Right lobe of liver (tissue), 4 donors: ENCODE results near the gene CD209.

Experiments used
- POLR2A ChIP-seq: fragments of 450-650 bp; IDR thresholded peaks from one replicate; pipeline ENCODE4 v1.6.1; 2017; ENCODE audit warnings: antibody characterized with exemption, mild to moderate bottlenecking
- TF ChIP-seq, protein P1 (sequence below), 4 donors: fragments of 200-600 bp in 3 of 4; fragments of 450-650 bp in 1 of 4; IDR thresholded peaks; one replicate each; pipeline versions ENCODE4 v1.5.1 to v1.8.0; 2016 to 2022; ENCODE audit warnings: antibody characterized with exemption in 4 of 4, mild to moderate bottlenecking in 2 of 4
- donor health status: DM: no; HTN: no; CAD: no.
- donor health status: DM: no; HTN: no; CAD: no.
- donor health status: DM: no; HTN: yes; CAD: no.

DNA sequence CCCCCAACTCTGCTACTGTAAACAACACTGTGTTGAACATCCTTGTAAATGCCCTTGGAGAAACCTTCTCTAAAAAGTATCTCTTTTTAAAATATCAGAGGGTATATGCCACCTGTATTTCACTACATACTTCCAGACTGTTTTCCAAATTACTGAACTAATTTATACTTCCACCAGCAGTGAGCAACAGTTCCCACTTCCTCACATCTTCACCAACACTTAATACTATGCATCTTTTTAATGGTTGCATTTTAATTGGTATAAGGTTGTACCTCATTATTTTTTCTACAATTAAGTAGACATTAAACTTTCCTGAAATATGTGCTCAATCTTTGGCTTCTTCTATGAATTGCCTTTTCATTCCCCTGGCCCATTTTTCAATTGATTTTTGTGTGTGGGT is 37.5 kb upstream of the CD209 start:
- TF ChIP-seq, protein P1, sequence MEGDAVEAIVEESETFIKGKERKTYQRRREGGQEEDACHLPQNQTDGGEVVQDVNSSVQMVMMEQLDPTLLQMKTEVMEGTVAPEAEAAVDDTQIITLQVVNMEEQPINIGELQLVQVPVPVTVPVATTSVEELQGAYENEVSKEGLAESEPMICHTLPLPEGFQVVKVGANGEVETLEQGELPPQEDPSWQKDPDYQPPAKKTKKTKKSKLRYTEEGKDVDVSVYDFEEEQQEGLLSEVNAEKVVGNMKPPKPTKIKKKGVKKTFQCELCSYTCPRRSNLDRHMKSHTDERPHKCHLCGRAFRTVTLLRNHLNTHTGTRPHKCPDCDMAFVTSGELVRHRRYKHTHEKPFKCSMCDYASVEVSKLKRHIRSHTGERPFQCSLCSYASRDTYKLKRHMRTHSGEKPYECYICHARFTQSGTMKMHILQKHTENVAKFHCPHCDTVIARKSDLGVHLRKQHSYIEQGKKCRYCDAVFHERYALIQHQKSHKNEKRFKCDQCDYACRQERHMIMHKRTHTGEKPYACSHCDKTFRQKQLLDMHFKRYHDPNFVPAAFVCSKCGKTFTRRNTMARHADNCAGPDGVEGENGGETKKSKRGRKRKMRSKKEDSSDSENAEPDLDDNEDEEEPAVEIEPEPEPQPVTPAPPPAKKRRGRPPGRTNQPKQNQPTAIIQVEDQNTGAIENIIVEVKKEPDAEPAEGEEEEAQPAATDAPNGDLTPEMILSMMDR (IDR thresholded peaks at IDR 0.05): no peak
- no peak for TF ChIP-seq POLR2A
